HG03432 (cell line): ENCODE measurements around the gene ACTR3.
"Not testable (repeated sequence)": the region's sequence is repeated elsewhere in the genome, so short reads cannot be mapped to it uniquely, and the experiment has no call there.

Experiments
- ATAC-seq: cut with Tn5 transposase; IDR thresholded peaks from one replicate; pipeline ENCODE4 v1.9.1; 2021; ENCODE audit warnings: mild to moderate bottlenecking, moderate library complexity; ENCODE audit not compliant: unreplicated experiment

Gene ACTR3

GRCh38 chr2:113901943-113902342, 12.1 kb downstream of the ACTR3 start:
- ATAC-seq = no peak

DNA sequence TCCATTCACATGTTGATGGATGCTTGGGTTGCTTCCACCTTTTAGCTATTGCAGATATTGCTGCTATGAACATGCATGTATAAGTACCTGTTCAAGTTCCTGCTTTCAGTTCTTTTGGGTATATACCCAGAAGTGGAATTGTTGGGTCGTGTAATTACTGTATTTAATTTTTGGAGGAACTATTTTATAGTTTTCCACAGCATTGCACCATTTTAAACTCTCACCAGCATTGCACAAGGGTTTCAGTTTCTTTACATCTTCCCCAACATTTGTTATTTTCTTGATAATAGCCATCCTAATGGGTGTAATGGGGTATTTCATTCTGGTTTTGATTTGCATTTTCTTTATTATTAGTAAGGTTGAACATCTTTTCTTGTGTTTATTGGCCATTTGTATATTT, 16.0 kb downstream of the ACTR3 start:
- no peak for ATAC-seq

DNA sequence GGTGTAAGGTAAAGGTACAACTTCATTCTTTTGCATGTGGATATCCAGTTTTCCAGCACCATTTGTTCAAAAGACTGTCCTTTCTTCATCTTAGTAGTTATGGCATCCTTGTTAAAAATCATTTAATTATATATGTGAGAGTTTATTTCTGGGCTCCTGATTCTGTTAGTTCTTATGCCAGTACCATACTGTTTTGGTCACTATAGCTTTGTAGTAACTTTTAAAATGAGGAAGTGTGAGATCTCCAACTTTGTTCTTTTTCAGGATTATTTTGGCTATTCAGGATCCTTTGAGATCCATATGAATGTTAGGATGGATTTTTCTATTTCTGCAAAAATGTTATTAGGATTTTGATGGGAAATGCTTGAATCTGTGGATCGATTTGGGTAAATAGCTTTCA, 16.8 kb downstream of the ACTR3 start:
- no peak for ATAC-seq

GRCh38 chr2:113907297-113907696, 17.4 kb downstream of the ACTR3 start:
- no peak for ATAC-seq

GRCh38 chr2:113910110-113910717, 20.3 kb downstream of the ACTR3 start:
- peak; percentile 57 for ATAC-seq

DNA sequence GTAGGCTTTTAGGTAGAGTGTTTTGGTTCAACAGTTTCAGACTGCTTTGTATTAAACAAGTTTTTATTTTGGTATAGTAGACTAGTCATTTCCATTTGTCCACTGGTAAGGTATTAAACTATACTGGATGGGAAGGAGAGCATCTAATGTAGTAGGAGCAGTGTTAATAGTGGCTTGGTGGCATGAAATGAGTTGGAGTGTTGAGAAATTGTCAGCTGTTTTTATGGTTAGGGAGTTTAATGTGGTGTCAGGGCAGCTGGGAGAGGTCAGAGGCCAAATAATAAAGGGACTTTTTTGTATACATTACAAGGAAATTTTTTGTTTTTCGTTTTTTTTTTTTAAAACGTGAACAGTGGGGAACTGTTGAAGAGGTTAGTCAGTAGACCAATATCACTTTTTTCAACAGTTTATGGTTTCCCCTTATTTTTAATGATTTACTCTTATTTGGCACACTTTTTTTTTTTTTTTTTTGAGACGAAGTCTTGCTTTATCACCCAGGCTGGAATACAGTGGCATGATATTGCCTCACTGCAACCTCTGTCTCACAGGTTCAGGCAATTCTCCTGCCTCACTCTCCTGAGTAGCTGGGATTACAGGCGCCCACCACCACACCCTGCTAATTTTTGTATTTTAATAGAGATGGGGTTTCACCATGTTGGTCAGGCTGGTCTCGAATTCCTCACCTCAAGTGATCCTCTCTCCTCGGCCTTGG, 21.2 kb downstream of the ACTR3 start:
- peak; percentile 62 for ATAC-seq

DNA sequence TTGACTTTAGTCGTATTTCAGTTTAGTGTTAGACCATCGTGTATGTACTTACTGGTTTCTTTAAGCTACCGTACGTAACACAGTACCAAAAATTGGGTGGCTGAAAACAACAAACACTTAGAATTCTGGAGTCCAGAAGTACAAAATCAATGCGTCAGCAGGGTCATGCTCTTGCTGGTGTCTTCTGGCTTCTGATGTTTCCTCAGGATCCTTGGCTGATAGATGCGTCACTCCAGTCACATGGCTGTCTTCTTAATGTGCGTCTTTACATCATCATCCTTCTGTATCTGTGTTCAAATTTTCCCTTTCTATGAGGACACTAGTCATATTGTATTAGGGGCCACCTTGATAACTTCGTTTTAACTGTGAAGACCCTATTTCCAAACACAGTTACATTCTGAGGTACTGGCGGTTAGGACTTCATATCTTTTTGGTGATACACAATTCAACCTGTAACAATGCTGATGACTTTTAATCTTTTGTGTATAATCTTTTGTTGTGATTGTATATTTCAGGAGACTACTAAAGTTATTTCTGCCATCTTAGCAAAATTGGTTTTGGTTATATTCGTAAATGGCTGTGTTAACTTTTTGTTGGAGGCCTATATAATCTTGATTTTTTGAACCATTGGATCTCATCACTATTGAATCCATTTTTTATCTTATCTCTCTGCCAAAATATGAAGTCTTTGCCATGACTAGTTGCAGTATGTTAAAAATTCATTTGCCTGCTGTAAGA, 25.4 kb downstream of the ACTR3 start:
- ATAC-seq = no peak

GRCh38 chr2:113918229-113918628, 28.3 kb downstream of the ACTR3 start:
- no peak for ATAC-seq

DNA sequence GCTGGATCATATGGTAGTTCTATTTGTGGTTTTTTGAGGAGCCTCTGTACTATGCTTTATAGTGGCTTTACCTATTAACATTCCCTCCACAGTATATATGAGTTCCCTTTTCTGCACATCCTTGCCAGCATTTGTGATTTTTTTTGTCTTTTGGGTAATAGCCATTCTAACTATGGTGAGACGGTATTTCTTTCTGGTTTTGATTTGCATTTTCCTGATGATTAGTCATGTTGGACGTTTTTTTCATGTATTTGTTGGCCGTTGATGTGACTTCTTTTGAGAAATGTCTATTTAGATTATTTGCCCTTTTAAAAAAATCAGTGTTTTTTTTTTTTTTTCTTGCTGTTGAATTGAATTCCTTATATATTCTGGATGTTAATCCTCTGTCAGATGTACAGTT, 31.1 kb downstream of the ACTR3 start:
- no peak for ATAC-seq

DNA sequence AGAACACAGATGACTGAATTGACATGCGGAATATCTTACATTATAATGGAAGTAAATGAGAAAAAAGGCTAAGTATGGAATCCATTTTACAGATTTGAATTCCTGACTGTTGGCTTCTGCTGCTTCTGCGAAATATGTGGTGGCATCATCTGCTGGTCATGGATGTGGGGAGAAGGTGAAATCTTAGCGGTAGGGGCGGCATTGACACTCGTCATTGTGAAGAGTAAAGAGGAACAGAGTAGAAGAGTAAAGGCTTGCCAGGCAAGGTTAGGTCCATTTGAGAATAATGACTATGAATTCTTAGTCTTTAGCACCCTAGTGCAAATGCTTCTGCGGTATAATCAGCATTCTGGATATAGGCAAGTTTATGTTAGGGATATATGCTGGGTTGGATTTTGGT, 32.4 kb downstream of the ACTR3 start:
- no peak for ATAC-seq

DNA sequence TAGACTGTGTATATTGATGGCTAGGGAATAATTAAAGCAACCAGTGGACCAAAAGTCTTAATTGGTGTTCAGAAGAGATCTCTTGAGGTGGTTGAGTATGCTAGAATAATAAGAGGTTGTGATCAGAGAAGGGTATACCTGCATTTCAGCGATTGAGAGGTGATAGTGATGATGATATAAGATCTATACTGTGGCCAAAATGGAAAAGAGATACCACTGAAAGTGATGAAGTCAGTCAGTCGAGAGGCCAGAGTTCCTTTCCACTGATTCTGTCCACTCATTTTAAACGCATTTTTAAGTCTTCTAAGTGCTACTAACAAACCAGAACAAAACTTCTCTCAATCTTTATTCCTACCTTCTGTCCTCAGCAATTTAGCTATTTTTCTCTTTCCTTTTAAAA, 32.9 kb downstream of the ACTR3 start:
- peak; percentile 27 for ATAC-seq

DNA sequence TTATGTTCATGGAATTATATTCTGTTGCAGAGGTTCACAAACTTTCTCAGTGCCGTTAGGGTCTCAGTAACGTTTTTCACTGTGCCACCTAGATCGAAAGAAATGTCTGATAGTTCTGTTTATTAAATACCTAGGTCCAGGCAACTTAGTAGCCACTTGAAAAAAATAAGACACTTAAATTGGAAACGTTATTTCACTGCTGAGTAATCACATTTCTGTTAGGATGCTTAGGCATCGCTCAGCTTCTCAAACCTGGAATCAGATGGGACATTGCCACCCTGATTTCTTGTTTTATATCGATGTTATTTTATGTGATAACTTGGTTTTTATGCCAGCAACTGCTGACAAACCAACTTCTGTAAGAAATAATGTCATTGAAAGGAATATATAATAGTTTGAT, 36.0 kb downstream of the ACTR3 start:
- ATAC-seq = no peak

DNA sequence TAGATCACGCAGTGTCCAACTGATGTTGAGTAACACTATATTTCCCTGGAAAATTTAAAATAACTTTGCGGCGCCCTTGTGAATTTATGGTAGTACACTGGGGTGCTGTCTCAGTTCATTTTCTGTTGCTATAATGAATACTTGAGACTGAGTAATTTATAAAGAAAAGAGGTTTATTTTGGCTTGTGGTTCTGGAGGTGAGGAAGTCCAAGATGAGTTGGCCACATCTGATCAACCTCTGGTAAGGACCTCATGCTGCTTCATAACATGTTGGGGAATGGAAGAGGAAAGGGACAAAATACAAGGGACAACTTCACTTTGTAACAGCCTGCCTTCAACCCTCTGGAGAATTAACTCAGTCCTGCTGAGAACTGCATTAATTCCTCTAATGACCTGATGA, 36.4 kb downstream of the ACTR3 start:
- no peak for ATAC-seq

GRCh38 chr2:113930448-113930847, 40.6 kb downstream of the ACTR3 start:
- no peak for ATAC-seq

GRCh38 chr2:113937501-113937900, 47.6 kb downstream of the ACTR3 start:
- no peak for ATAC-seq

- no peak for ATAC-seq
Measured at GRCh38 chr2:113940891-113941290, 51.0 kb downstream of the ACTR3 start.

DNA sequence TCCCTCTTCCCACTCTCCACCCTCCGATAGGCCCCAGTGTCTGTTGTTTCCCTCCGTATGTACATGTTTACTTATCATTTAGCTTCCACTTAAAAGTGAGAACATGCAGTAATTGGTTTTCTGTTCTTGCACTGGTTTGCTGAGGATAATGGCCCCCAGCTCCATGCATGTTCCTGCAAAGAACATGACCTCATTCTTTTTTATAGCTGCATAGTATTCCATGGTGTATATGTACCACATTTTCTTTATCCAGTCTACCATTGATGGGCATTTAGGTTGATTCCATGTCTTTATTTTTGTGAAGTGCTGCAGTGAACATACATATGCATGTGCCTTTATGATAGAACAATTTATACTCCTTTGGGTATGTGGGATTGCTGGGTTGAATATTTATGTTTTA, 55.9 kb downstream of the ACTR3 start:
- not testable (repeated sequence) for ATAC-seq

DNA sequence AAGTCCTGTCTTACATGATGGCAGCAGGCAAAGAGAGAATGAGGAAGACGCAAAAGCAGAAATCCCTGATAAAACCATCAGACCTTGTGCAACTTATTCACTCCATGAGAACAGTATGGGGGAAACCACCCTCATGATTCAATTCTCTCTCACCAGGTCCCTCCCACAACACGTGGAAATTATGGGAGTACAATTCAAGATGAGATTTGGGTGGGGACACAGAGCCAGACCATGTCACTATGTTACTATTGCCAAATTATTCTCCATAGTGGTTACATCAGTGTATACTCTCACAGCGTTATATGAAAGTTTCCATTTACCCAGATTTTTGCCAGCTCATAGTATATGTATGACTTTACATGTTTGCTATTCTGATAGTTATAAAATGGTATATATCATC, 61.0 kb downstream of the ACTR3 start:
- not testable (repeated sequence) for ATAC-seq

GRCh38 chr2:113961000-113961399, 71.1 kb downstream of the ACTR3 start:
- ATAC-seq = no peak

DNA sequence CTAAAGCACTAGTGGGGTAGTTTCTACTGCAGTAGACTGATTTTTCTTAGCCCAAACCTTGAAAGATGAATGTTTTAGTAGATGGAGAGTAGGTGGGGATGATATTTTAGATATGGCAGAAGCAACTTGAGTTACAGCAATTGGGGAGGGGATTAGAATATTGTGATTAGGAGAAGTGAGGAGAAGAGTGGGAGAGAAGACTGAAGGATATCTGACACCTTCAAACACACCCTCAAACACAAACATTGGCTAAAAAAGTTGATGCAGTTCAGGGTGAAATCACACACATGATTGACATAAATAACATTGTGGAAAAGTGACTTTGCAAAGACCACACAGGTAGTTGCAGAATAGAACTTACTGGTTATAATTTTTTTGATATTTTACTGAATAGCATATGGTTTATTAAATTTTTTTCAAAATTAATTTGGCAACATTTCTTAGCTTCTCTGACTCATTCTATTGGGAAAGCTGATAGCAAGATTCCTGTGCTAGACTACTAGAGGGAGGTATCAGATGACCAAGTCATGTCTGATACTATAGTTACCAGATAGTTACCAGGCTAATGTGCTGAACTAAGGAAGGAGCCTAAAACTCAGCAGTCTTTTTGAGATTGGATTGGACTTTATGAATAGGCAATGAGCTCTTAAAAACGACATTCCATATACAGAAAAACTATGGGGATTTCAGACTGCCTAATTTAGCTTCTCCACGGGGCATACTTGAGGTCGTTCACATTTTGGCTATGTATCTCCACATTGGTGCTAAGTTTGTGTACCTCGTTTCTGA, 73.0 kb downstream of the ACTR3 start:
- no peak for ATAC-seq

DNA sequence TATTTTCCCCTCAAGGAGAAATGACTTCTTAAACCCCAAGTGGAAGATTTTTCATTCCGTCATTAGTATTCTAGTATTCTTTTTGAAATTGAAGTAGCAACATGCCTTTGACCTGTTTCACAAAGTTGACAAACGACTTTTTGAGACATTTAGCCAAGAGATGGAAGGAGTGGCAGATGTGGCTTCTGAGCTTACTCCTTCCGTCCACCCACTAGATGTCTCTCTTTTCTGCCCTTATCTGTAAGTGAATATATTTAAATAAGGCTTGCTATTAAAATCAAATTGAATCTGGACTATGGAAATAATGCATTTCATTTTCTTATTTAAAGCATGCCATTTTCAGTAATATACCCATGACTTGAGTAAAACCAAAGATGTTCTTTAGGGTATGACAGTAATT, 74.1 kb downstream of the ACTR3 start:
- ATAC-seq = no peak
